Measurements from ENCODE around the gene P2RX5. TPM values are rescaled to one million over a fixed set of nuclear protein-coding genes. Genes with fewer than 3 reads are reported as not detected.
"Not testable (repeated sequence)": the region's sequence is repeated elsewhere in the genome, so short reads cannot be mapped to it uniquely, and the experiment has no call there.

The P2RX5 gene
- total and polyA plus RNA-seq, 10 donors: 62.5 to 313 (median 152) TPM

GRCh38 chr17:3732210-3732621, 36.3 kb upstream of the P2RX5 start:
- intact Hi-C loops (cut with DNase I; ENCODE audit: low total_unique reads): loop anchor here (10.0 kb wide), 1 partner anchor 47 kb away; no protein-coding TSS in a partner anchor
- H3K27me3 ChIP-seq (replicated peaks in 1 of 7): no peaks in the 10 kb centered on the region
- H3K4me1 ChIP-seq: peaks cover 3 to 54% (median 26%) of the 10 kb centered on the region in 6 donors
- no peak overlapping the region for H3K4me3 ChIP-seq
- no peak for DNase-seq
- H3K36me3 ChIP-seq: peaks cover 0 to 7% (median 0%) of the 10 kb centered on the region in 6 donors
- peak overlapping the region in 6 of 8 donors; percentile 43 to 68 (median 57) for H3K27ac ChIP-seq
- no peaks in the 10 kb centered on the region for H3K9me3 ChIP-seq
- TF ChIP-seq POLR2A (IDR thresholded peaks at IDR 0.05): no peak
- peak in 2 of 3 donors; percentile 48 to 83 for TF ChIP-seq POLR2AphosphoS5 (IDR thresholded peaks at IDR 0.05)
- TF ChIP-seq CTCF (IDR thresholded peaks at IDR 0.05 in 8 of 11, conservative IDR thresholded peaks at IDR 0.05 in 3 of 11): peak in 6 of 11 experiments; percentile 13 to 32 (median 22)
- WGBS, 5 donors: 43 to 80% (median 57%) methylated on average over 9 of the region's 9 CpGs

- H3K4me3 ChIP-seq: no peak overlapping the region
- peak in 2 of 3 donors; percentile 30 to 61 for TF ChIP-seq POLR2AphosphoS5 (IDR thresholded peaks at IDR 0.05)
- no peak for TF ChIP-seq POLR2A (IDR thresholded peaks at IDR 0.05)
- TF ChIP-seq CTCF (IDR thresholded peaks at IDR 0.05 in 8 of 11, conservative IDR thresholded peaks at IDR 0.05 in 3 of 11): no peak
- H3K4me1 ChIP-seq: peaks cover 3 to 54% (median 30%) of the 10 kb centered on the region in 6 donors
- H3K27me3 ChIP-seq (replicated peaks in 1 of 7): no peaks in the 10 kb centered on the region
- DNase-seq: no peak
- H3K9me3 ChIP-seq: no peaks in the 10 kb centered on the region
- peaks cover 0 to 7% (median 0%) of the 10 kb centered on the region in 6 donors for H3K36me3 ChIP-seq
- WGBS, 5 donors: 62 to 73% (median 64%) methylated on average over 9 of the region's 9 CpGs
- intact Hi-C loops (cut with DNase I; ENCODE audit: low total_unique reads): loop anchor here (10.0 kb wide), 1 partner anchor 46 kb away; no protein-coding TSS in a partner anchor
- H3K27ac ChIP-seq: peak overlapping the region in 6 of 8 donors; percentile 32 to 68 (median 57)
These were observed 35.0 kb upstream of the P2RX5 start for GRCh38 chr17:3730881-3731429.

GRCh38 chr17:3729881-3730280, 33.9 kb upstream of the P2RX5 start:
- Histone ChIP-seq H3K36me3 (peaks cover 0 to 7% (median 0%) of the 10 kb centered on the region in 6 donors), H3K9me3 (no peaks in the 10 kb centered on the region), H3K27me3 (replicated peaks in 1 of 7) (no peaks in the 10 kb centered on the region), H3K4me1 (peaks cover 3 to 58% (median 36%) of the 10 kb centered on the region in 6 donors), H3K27ac (no peak overlapping the region), H3K4me3 (no peak overlapping the region)
- intact Hi-C loops (cut with DNase I; ENCODE audit: low total_unique reads): loop anchor here (10.0 kb wide), 1 partner anchor 45 kb away; no protein-coding TSS in a partner anchor
- 81 to 99% (median 94%) methylated on average over 6 of the region's 6 CpGs for WGBS, 5 donors
- no peak for TF ChIP-seq CTCF (IDR thresholded peaks at IDR 0.05 in 8 of 11, conservative IDR thresholded peaks at IDR 0.05 in 3 of 11)
- no peak for TF ChIP-seq POLR2A (IDR thresholded peaks at IDR 0.05)
- TF ChIP-seq POLR2AphosphoS5 (IDR thresholded peaks at IDR 0.05): no peak
- DNase-seq: no peak

- peaks cover 7 to 59% (median 45%) of the 10 kb centered on the region in 6 donors for H3K4me1 ChIP-seq
- H3K9me3 ChIP-seq; H3K36me3 ChIP-seq; H3K4me3 ChIP-seq; DNase-seq; intact Hi-C loops (cut with DNase I; ENCODE audit: low total_unique reads); H3K27ac ChIP-seq; H3K27me3 ChIP-seq (replicated peaks in 1 of 7): not testable (repeated sequence)
- WGBS, 5 donors: 94 to 100% (median 94%) methylated on average over 3 of the region's 3 CpGs
These were observed 32.1 kb upstream of the P2RX5 start for GRCh38 chr17:3728099-3728498.

Measured in spleen (tissue), 11 donors.